CD4-positive, alpha-beta T cell treated with Interferon gamma for 1 hour (primary cell): Measurements from ENCODE around the gene HES1.

ENCODE experiments used
- DNase-seq: peaks from one replicate; pipeline ENCODE4 v3.0.0-alpha.2; 2020

The HES1 gene

DNA sequence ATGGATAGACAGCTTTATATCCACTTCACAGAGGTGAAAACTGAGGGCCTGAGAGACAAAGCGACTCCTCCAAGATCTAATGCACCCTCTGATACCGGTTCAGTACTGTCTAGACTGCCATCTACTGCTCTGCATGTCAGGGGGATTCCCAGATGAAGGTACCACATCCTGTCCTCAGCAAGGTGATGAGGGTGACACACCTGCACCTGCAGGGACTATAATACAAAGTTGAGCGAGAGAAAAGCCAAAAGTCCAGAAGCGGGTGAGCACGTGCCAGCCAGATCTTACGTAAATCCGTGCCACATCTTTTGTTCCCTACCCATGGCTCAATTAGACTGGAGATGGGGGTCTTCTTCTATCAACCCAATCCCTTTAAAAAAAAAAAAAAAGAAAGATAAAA is 32.4 kb upstream of the HES1 start:
- DNase-seq, result peak; percentile 79

DNA sequence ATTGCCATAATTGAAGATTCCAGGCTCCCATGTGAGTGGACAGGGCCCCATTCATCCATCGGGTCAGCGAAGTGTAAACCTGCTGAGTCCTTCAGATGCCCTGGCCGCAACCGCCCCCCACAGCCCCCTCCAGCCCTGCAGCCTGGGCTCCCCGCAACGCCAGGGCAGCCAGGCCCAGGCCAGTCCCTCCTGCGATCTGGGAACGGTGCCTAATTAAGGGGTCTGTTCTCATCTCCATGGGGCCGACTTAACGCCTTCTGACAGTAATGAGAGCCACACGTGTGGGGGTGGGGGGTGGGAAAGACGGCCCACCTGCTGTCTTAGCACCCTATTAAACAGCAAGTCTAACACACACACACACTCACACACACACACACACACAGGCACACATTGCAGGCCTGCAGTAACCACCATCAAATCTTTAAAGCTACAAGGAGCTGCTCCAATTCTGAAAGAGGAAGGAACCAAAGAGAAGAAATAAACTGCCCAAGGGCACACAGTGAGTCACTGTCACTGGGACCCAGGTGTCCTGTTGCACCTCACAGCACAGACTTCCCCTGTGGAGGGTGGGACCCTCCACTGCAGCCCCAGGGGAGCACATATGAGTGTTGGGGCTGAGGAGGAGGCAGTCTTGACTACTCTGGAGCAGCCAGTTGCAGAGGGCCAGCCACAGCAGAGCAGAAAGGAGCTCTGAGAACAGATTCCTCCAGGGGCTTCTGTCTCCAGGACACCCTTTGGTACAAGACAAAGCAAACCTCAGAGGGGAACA is 31.8 kb upstream of the HES1 start:
- DNase-seq, result peak; percentile 81

DNA sequence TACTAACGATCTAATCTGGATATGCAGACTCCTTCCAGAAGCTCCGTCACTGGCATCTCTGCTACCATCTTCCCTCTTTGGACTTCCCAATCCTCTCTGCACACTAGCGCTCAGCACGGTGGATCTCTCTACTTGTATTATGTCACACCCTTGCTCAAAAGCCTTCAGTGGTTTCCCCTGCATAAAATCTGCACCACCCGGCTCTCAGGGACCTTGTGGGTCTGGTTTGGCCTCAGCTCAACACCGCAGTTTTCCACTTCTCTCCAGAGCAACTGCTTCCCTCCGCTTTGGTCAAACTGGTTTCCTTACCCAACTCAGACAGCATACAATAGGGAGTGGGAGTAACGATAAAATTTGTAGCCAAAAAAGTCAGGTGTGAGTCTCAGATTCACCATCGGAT is 30.7 kb upstream of the HES1 start:
- DNase-seq, result no peak

DNA sequence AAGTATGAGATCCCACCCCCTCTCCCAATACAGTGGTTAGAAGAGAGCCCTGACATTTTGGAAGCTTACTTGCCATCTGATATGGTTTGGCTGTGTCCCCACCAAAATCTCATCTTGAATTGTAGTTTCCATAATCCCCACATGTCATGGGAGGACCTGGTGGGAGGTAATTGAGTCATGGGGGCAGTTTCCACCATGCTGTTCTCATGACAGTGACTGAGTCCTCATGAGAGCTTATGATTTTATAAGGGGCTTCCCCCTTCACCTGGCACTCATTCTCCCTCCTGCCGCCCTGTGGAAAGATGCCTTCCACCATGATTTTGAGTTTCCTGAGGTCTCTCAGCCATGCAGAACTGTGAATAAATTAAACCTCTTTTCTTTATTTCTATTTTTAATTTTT is 28.8 kb upstream of the HES1 start:
- DNase-seq, result no peak

DNA sequence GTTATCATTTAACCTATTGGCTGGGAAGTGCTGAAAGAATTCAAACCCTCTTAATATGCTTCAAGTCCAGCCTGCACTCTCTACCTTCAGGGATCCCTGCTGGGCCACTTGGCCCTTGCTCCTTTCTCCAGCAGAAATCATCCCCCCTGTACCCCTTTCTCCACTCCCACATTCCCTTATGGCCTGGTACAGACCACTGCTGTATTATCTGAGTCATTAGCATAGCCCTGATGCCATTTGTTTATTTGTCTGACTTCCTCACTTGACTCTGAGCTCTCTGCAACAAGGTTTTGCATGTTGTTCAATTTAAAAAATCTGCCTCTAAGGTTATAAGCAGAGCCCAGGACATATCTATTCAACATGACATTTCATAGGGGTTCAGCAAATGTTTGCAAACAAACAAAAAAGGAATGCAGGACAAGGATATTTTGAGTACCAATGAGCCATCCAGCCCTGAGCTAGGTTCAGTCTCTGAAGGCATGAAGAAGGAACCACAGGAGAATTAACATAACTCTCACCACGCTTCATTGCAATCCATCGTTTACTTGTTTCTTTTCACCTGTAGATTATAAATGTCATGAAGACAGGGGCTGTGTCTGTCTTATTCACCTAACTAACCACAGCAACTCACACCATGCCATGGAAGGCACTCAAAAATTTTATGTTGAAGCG is 26.6 kb upstream of the HES1 start:
- no peak for DNase-seq

DNA sequence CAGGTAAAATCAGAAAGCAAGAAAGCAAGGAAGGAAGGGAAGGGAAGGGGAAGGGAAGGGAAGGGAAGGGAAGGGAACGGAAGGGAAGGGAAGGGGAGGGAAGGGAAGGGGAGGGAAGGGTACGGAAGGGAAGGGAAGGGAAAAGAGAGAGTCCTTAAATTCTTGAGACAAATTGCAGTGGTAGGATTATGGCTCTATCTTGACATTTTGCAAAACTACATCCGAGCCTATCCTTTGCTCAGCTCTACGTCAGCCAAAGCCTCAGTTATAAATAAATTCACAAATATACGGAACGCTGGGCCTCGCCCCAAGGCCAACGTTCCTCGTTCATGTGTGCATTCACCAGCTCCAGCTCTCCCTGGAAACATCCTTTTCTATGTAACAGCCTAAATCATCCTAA is 25.5 kb upstream of the HES1 start:
- no peak for DNase-seq

DNA sequence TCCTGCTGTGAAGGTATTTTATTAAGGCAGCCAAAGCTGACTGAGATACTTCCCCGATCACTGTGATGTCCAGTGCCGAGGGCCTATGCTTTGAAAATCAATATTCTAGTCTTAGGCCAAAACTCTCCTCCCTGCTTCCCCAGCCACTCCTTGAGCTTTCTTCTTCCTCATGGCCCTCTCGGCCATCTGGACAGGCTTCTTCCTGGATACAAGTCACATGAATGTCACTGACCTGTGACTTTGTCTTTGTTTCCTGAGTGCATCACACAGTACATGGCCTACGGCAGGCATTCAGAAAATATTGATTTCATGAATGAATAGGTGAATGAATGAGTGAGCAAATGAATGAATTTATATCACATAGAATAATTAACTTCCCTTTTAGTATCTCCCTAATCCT is 24.6 kb upstream of the HES1 start:
- DNase-seq, result no peak

DNA sequence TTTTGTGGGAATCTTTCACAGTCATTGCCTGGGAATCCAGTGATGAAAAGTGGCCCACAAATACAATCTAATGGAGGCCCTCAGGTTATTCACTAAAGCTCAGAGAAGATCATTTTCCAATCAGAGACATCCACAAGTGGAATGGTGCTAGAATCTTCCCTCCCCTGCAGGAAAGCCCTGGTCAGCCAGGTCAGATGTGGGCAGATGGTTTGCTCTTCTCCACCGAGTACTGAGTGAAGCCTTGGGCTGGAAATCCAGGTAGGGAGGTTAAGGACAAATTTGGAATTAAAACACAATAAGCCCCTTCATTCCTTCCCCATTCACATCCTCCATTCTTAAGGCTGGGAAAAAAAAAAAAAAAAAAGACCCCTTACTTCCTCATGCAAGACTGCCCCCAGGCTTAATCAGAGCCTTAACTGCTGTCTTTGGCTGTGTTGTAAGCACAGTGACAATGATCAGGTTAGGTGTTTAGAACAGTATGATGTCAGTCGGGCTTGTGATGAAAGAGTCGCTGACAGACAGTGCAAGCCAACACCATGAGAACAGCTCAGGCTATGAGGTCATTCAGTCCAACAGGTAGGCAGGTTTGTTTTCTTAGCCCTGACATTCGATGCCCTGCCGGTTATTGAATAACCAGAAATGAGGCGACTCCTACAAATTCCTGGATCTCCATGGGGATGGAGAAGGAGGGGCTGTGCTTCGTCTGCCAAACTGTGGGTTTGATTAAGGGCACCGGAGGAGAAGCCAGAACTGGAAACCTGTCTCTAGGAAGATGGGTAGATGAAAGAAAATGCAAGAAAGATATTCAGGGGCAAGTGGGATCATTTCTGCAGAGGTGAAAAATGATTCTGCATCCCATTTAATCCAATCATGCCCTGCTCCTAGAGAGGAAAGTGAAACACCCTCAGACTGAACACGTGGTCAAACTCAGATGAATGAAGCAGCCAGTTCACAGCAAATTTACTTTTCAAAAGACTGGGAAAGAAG is 23.5 kb upstream of the HES1 start:
- DNase-seq, result no peak

DNA sequence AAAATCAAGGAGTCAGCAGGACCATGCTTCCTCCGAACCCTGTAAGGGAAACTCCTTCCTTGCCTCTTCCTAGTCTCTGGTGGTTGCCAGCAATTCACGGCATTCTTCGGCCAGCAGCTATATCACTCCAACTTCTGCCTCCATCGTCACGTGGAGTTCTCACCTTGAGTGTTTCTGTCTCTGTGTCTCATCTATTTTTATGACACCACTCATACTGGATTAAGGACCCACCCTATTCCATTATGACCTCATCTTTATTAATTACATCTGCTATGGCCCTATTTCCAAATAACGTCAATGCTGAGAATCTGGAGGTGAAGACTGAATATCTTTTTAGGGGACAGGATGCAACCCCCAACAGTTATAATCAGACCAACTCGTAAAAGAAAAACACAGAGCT is 21.8 kb upstream of the HES1 start:
- DNase-seq, result no peak

DNA sequence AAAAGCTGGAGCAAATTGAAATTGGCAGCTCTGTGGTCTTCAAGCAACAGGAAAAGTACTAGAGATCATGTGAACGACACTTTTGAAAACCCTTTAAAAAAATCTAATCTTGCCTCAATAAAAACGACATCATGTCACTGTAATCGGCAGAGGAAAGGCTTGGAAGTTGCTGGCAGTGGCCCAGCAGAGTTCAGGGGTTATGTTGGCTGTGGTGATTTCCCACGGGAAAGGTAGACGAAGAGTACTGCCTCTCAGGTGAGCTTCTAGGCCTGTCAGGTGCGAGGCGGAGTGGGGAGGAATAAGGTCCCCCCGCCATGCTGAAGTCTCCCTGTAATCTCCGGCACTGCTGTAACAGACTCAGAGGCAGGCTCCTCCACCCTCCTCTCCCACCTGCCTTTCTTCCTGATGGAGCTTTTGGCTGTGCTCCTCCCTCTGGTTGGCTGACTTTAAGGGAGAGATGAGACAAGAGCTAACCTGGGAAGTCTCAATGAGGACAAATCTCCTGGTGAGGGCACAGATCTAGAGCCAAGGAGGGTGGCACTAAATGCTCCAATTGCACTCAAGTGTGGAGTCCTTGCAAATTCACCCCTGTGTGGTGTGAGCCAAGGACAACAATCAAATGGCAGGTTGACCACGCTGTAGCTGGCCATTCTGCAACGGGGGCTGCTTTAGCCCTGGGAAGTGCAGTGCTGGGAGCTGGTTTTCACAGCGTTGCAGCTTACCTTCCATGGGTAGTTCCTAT is 18.7 kb upstream of the HES1 start:
- no peak for DNase-seq

DNA sequence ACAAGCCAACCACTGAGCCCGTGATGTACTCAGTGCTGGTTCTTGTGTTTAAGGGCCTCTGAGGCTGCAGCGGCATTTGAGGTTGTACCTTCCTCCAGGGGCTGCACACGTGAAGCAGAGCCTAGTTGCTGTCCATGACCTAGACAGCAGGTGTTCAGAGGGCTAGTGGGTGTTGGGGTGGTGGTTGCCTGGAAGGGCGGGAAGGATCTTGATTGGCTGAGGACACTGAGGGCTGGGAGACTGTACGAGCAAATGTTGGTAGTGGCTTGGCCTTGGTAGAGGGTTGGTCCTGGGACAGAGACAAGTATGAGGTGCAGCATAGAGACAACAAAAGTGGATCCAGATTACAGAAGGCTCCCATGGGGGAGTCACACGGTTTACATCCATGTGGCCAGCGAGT is 17.0 kb upstream of the HES1 start:
- no peak for DNase-seq

DNA sequence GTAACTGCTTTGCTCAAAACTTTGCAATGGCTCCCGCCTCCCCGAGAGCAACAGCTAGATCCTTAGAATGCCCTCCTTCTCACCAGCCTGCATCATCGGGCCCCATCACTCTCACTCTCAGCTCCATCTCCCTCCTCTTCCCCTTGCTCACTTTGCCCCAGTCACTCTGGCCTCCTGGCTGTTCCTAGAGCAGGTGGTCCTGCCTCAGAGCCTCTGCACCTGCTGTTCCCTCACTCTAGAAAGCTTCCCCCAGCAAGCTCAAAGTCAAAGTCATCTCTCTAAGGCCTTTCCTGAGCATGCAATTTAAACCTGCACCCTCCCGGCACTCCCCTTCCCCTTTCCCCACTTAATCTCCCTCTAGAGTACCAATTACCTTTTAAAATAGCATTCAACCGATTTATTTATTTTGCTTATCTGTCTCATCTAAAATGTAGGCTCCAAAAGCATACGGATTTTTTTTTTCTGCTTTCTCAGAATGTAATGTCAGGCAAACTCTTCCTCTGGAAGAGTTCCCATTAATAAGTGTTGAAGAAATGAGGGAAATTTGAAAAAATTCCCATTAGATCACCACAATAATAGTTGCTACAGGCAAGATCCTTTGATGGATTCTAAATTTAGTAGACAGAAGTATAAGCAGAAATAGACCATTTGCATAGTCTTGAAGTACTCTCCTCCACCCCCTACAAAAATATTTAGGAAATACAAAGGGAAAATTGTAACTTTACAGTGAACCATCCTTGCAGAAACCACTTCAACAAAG is 15.9 kb upstream of the HES1 start:
- no peak for DNase-seq

DNA sequence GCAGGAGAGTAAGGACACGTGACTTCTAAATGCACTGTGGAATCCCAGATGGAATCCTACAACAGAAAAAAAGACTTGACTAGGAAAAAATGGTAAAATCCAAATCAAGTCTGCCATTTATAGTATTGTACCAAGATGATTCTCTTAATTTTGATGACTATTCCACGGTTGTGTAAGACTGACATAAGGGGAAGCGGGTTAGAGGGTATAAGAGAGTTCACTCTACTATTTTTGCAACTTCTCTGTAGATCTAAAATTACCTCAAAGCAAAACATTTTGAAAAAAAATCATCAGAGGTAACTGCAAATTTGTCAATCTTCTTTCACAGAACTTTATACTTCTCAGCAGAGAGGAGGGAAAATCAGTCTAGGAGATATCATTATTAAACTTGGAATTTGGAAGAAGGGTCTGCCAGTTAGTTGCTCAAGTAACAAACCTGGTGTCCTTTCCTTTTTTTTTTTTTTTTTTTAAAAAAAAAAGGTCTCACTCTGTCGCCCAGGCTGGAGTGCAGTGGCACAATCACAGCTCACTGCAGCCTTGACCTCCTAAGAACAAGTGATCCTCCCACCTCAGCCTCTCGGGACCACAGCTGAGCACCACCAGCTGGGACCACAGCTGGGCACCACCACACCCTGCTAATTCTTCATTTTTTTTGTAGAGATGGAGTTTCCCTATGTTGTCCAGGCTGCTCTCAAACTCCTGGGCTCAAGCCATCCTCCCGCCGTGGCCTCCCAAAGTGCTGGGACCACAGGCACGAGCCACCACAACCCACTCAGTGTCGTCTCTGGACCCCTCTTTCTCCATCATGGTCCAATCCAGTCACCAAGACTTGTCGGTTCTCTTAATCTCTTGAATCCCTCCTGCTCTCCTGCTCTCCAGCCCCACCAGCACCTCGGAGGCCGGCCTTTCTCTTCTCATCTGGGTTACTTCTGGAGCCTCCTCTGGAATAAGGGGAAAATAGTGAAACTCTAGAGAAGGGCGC is 14.9 kb upstream of the HES1 start:
- DNase-seq, result no peak

DNA sequence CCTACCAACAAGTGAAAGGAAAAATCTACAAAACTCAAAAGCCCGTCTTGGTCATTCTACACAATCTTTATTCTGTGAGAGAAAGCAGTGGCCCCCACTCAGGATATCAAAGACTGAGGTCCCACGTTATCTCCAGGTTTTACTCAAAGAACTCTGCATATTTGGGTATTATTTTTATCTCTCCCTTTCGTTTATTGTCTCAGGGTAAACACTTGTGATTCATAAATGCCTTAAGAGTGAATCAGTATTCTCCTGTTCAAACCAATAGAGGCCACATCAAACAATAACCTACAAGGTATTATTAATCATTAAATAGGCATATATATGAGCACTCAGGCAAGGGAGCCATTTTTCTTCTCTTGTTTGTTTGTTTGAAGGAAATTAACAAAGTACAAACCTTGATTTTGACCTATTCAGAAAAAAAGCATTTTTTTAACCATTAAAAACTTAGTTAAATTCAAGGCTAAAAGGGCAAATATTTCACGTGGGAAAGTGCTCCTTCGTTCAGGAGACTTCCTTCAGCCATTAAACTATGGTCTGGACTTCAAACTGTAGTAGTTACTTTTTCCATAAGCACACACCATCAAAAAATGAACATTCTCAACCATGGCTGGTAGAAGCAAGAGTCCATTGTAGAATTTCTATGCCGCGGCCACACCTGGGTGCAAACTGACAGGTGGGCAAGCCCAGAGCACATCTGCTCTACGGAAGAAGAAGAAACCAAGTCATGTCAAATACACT is 13.9 kb upstream of the HES1 start:
- DNase-seq, result no peak

DNA sequence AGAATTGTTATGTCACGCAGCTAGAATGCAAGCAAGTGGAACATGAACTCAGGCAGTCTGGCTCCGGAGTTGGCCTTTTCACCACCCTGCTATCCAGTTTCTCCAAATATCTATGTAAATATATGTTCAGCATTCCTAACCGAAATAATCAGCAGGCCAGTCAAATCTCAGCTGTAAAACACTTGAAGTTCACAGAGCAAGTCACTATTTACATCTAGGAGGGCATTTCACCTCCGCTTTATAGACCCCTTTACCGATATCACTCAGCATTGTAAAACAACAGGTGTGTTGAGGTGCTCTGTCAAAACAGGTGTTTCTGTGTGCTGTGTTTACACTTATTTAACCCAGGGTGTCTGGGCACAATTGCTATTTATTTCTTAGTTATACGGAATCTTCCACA is 12.2 kb upstream of the HES1 start:
- no peak for DNase-seq

DNA sequence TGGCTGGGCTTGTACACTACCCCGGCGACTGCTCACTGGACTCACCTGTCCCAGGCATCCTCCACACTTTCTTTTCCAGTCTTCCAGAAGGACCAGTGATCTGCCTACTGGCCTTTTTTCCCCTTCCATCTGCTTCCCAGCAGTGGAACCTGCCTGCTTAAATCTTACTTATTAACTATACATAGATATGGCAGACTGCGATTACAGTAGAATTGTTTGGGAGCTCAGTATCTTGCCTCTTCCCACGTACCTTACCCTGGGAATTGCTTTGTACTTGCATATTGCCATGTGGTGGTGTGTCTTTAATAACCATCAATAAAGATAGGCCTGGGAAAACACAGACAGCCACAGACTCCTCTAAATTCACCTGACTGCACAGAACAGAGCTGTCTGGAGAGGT is 11.8 kb upstream of the HES1 start:
- DNase-seq, result no peak

DNA sequence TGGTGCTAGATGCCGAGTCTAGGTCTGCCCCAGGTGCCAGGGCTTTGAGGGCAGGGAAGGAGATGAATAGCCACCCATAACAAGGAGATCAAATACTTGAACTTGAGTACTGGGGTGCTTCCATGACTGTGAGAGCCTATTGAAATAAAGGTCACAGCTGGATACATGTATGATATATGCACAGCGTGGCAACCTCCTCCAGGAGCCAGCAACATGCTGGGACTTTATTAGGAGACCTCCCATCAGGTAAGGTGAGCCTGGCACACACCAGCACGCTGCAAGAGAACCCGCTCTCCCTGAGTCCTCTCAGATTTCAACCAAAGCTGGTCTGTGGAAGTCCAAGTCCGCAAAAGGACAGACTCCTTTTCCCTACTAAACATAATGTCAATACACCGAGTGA is 10.5 kb upstream of the HES1 start:
- no peak for DNase-seq

DNA sequence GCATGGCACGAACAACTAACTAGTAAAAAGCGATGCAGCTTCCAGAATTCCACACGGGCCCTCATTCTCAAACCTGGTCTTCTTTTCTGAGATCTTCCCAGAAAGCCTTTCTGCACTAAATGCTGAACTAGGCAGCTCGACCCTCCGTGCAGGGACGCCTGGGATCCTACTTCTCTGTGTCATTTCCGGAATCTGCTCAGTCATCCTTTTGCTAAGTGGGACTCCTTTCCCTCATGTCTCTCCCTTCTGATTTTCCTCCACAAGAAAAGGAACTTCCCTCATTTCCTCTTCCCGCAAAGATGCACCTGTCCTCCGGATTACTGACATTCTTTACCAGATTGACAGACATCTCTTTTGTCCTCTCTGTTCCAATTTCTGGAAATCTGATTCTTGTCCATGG is 9.2 kb upstream of the HES1 start:
- DNase-seq, result no peak

DNA sequence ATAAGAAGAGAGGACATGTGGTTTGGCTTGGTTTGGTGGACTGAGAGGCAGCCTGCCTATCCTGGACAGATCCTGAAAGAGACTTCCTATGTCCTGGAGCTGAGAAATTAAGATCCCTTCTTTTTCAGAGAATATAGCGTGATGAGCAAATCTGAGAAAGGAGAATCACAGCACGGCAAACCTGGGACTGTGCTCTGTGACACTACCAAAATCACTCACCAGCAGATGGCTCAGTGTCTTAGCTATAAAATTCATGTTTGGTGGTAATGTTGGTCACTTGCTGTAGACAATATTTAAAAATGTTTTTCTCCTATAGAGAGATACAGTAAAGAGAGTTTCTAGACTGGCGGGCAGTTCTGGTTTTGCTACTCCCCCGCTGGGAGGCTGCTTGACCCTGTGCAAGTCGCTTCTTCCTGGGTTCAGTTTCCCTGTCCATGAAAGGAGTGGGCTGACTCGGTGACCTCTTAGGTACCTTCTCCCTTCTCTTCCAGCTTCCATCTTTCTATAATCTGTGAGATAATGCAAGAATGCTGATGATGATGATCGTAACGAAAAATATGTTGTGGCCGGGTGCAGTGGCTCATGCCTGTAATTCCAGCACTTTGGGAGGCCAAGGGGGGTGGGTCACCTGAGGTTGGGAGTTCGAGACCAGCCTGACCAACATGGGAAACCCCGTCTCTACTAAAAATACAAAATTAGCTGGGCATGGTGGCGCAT is 7.6 kb upstream of the HES1 start:
- DNase-seq, result no peak
